ENCODE measurements around the gene DOK5.
"Not testable (repeated sequence)": the region's sequence is repeated elsewhere in the genome, so short reads cannot be mapped to it uniquely, and the experiment has no call there.

Gene DOK5

DNA sequence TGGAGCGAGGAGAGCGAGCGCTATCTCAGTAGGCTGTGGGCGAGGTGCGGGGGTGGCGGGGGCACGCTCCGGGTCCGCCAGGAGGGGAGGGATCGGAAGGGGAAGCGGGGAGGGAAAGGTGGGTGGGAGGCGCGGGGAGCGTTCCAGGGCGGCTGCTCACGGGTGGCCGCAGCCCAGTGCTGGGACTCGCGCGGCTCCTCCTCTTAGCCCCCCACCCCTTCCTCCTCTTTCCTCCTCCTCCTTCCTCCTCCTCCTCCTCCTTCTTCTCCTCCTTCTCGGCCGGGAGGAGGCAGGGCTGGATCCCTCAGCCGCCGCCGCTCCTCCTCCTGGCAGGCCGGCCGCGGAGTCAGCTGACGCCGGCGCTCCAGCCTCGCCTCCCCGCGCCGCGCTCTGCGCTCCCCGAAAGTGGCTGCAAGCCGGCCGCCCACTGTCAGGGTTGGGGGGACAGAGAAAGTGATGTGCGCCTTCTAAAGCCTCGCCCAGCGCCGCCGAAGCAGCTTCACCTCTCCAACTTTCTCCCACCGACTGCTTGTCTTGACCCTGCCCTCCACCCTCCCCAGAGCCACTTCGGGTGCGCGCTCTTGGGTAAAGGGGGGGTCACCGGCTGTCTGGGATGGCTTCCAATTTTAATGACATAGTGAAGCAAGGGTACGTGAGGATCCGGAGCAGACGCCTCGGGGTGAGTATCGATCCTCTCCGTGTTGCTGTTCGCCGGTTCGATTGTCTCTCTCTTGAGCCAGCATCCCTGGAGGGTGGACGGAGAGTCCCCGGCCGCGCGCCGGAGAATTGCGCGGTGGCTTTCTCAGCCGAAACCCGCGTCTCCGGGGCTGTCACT, at the start of gene DOK5:
DOK5 (plus strand) TSS at position 260 of the 835 bp plus-strand sequence; CDS start at position 614, 354 bp downstream.
- no peak for DNase-seq

- no peak for DNase-seq
Observed at GRCh38 chr20:54429364-54429763, 46.0 kb upstream of the DOK5 start.

GRCh38 chr20:54431156-54431944, 44.0 kb upstream of the DOK5 start:
- no peak for DNase-seq

- no peak for DNase-seq
Observed at GRCh38 chr20:54432966-54433365, 42.4 kb upstream of the DOK5 start.

DNA sequence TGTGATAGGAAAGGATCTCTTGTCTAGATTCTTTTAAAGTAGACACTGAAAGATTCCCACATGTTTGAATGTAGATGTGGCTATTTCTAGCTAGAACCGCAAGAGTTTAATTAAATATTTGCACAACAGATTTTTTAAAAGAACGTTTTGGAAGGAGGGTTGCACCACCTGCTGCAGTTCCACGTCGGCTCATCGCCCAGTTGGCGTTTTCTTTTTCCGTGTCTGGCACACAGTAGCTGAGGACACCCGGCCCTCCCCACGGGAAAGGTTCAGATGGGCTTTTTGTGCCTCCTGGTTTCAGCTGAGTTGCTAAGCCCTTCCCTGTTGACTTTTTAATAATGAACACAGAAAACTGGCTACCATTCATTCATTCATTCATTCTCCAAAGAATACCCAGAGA, 41.8 kb upstream of the DOK5 start:
- no peak for DNase-seq

DNA sequence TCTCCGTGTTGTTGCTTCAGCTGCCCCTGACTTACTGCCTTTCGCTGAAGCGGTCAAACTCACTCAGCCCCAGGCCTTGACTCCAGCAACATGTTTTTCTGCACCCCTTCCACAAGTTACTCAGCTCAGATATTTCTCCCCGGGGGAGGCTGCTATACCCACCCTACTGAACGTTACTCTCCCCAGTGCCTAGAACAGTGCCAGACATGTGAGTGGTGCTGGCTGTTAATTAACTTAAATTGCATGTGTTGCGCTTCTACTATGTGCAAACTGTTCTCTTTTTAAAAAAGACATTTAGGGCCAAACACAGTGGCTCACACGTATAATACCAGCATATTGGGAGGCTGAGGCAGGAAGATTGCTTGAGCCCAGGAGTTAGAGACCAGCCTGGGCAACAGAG, 41.2 kb upstream of the DOK5 start:
- no peak for DNase-seq

- no peak for DNase-seq
Observed at GRCh38 chr20:54435015-54435414, 40.4 kb upstream of the DOK5 start.

GRCh38 chr20:54436410-54436809, 39.0 kb upstream of the DOK5 start:
- DNase-seq, result not testable (repeated sequence)

DNA sequence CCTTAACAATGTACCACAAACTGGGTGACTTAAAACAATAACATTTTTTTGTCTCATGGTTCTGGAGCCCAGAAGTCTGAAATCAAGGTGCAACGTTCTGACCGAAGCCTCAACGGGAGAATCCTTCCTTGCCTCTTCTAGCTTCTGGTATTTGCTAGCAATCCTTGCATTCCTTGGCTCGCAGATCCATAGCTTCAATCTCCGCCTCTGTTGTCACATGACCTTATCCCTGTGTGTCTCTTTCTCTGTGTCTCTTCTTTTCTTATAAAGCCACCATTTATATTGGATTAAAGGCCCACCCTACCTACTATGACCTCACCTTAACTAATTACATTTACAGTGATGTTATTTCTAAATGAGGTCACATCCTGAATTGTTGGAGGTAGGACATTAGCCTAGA, 37.2 kb upstream of the DOK5 start:
- DNase-seq, result no peak

- no peak for DNase-seq
Observed at GRCh38 chr20:54450207-54450606, 25.2 kb upstream of the DOK5 start.

GRCh38 chr20:54451171-54451570, 24.2 kb upstream of the DOK5 start:
- no peak for DNase-seq

DNA sequence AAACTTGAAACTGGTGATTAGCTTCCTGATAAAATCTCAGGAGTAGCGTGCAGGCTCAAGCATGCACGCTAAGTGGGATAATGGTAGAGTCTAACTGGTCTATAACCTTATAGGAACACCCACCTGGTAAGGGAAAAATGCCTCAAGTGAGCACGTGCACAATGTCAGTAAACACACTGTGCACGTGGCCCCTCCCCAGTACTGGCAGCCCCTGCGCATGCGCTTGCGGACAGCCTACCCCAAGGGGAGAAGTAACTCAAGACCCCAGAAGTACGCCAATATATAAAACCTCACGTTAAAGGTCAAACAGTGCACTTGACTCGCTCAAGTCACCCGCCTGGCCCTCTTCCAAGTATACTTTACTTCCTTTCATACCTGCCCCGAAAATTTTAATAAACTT, 23.1 kb upstream of the DOK5 start:
- DNase-seq, result no peak

- DNase-seq, result no peak
Observed at GRCh38 chr20:54454982-54455381, 20.4 kb upstream of the DOK5 start.

GRCh38 chr20:54456423-54456822, 19.0 kb upstream of the DOK5 start:
- DNase-seq, result no peak

- no peak for DNase-seq
Observed at GRCh38 chr20:54456961-54457360, 18.4 kb upstream of the DOK5 start.

- no peak for DNase-seq
Observed at GRCh38 chr20:54458219-54458618, 17.2 kb upstream of the DOK5 start.

DNA sequence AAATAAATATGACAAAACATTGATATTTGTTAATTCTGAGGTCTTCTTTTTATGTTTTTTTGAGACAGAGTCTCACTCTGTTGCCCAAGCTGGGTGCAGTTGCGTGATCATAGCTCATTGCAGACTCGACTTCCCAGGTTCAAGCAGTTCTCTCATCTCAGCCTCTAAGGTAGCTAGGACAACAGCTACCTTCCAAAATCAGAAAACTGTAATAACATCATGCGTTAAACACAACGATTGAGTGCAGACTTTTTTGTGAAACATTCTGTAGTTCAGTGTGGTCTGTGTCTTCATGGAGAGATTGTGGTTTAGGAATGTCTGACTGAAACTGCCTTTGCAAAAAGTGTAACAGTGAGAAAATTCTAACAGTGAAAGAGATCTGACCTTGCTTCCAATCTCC, 16.1 kb upstream of the DOK5 start:
- DNase-seq, result no peak

DNA sequence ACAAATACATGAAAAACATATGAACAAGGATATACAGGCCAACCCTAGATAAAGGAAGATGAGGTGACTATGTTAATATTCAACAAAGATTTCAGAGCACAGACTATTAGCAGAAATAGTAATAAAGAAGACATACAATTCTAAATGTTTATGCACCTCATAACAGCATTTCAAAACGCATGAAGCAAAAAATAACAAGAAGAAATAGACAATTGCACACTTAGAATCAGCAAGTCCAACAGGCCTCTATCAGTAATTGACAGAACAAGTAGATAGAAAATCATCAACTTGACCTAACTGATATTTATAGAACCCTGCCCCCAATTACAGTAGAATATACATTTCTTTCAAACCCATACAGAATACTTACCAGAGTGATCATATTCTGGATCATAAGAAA, 11.4 kb upstream of the DOK5 start:
- DNase-seq, result no peak

GRCh38 chr20:54466127-54466526, 9.3 kb upstream of the DOK5 start:
- no peak for DNase-seq

DNA sequence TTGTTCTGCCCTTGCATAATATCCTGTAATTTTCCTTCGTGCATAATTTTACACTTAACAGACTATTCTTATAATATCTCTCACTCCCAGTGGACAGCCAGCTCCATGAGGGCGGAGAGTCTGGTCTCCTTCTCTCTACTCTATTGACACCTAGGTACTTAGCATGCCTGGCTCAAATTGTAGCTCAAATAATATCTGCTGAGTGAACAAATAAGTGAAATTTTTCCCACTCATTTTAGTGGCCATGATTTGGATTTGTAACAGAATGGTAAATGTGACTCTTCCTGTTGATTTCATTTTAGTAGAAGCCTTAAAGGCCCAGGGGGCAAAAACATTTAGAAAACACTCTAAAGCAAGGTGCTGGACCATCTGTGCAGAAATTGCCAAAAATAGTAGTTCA, 7.8 kb upstream of the DOK5 start:
- DNase-seq, result no peak

- DNase-seq, result no peak
Observed at GRCh38 chr20:54468082-54468481, 7.3 kb upstream of the DOK5 start.

DNA sequence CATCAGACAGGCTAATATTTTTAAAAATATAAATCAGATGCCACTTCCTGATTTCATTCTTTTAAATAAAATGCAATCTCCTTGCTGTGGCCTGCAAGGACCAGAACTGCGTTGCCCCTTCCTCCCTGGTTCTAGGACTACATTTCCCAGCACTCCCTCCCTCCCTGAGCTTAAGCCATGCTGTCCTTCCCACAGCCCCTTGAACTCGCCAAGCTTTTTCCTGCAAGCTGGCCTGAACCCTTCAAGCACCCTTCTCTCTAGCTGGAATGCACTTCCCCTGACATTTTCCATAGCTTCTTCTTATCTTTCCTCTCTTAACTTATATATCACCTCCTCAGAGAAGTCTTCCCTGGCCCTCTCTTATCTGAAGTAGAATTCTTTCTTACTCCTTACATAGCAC, 6.1 kb upstream of the DOK5 start:
- DNase-seq, result no peak

- DNase-seq, result no peak
Observed at GRCh38 chr20:54469952-54470351, 5.4 kb upstream of the DOK5 start.

DNA sequence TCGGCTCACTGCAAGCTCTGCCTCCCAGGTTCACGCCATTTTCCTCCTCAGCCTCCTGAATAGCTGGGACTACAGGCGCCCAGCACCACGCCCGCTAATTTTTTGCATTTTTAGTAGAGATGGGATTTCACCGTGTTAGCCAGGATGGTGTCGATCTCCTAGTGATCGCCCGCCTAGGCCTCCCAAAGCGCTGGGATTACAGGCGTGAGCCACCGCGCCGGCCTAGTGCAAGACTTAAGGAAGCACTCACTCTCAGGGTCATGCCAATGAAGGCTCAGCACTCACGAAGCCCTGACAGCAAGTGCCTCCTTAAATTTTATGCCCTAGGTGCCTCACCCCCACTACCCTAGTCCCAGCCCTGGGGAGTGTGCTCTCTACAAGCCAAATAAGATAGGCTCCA, 4.7 kb upstream of the DOK5 start:
- no peak for DNase-seq
